BLaER1 (cell line): Measurements from ENCODE around the gene CLASP1.
A peak's percentile ranks its signal among the peaks of the same experiment; 100 is the strongest.

ENCODE experiments used
- H3K27ac ChIP-seq: shearing (Covaris generic); formaldehyde crosslinking; 2 replicates; pipeline ENCODE4 v1.8.1; 2022
- H3K27me3 ChIP-seq: shearing (Covaris generic); formaldehyde crosslinking; 2 replicates; pipeline ENCODE4 v1.8.1; 2022
- H3K36me3 ChIP-seq: shearing (Covaris generic); formaldehyde crosslinking; 2 replicates; pipeline ENCODE4 v1.8.1; 2022
- H3K4me1 ChIP-seq: shearing (Covaris generic); formaldehyde crosslinking; 2 replicates; pipeline ENCODE4 v1.8.1; 2022
- H3K4me2 ChIP-seq: shearing (Covaris generic); formaldehyde crosslinking; 2 replicates; pipeline ENCODE4 v1.8.1; 2022
- H3K4me3 ChIP-seq: shearing (Covaris generic); formaldehyde crosslinking; 2 replicates; pipeline ENCODE4 v1.8.1; 2022
- H3K9ac ChIP-seq: shearing (Covaris generic); formaldehyde crosslinking; 2 replicates; pipeline ENCODE4 v1.8.1; 2022
- H3K9me3 ChIP-seq: shearing (Covaris generic); formaldehyde crosslinking; 2 replicates; pipeline ENCODE4 v1.8.1; 2022
- H4K20me1 ChIP-seq: shearing (Covaris generic); formaldehyde crosslinking; 2 replicates; pipeline ENCODE4 v1.8.1; 2022
- Cebpa-rat ChIP-seq: shearing (Covaris generic); IDR thresholded peaks from 2 replicates; pipeline ENCODE4 v1.8.1; 2022

CLASP1 gene

GRCh38 chr2:121502781-121503180, 146.5 kb downstream of the CLASP1 start:
- TF ChIP-seq Cebpa-rat, result no peak
- Histone ChIP-seq H3K4me2 (no peak overlapping the region), H3K4me3 (no peak overlapping the region), H3K27me3 (no peaks in the 10 kb centered on the region), H3K36me3 (peaks cover 75% of the 10 kb centered on the region), H3K9ac (no peak overlapping the region), H3K9me3 (peaks cover 3% of the 10 kb centered on the region; the same call in 1 of the 2 replicates), H3K4me1 (no peaks in the 10 kb centered on the region), H3K27ac (no peak overlapping the region), H4K20me1 (peaks cover 29% of the 10 kb centered on the region; the same call in 1 of the 2 replicates)

GRCh38 chr2:121502246-121502645, 147.0 kb downstream of the CLASP1 start:
- peaks cover 80% of the 10 kb centered on the region for H3K36me3 ChIP-seq
- no peaks in the 10 kb centered on the region for H3K4me1 ChIP-seq
- H3K4me3 ChIP-seq, result no peak overlapping the region
- H4K20me1 ChIP-seq, result peaks cover 33% of the 10 kb centered on the region; the same call in 1 of the 2 replicates
- no peak overlapping the region for H3K4me2 ChIP-seq
- peaks cover 3% of the 10 kb centered on the region; the same call in 1 of the 2 replicates for H3K9me3 ChIP-seq
- no peaks in the 10 kb centered on the region for H3K27me3 ChIP-seq
- no peak overlapping the region for H3K27ac ChIP-seq
- no peak for TF ChIP-seq Cebpa-rat
- no peak overlapping the region for H3K9ac ChIP-seq

- Histone ChIP-seq H3K4me1 (no peaks in the 10 kb centered on the region), H3K36me3 (peaks cover 84% of the 10 kb centered on the region), H3K27ac (no peak overlapping the region), H3K4me2 (no peak overlapping the region), H3K9me3 (peaks cover 3% of the 10 kb centered on the region; the same call in 1 of the 2 replicates), H4K20me1 (peaks cover 34% of the 10 kb centered on the region; the same call in 1 of the 2 replicates), H3K4me3 (no peak overlapping the region), H3K9ac (no peak overlapping the region), H3K27me3 (no peaks in the 10 kb centered on the region)
- TF ChIP-seq Cebpa-rat, result no peak
These were observed 147.7 kb downstream of the CLASP1 start for GRCh38 chr2:121501554-121501953.

GRCh38 chr2:121501031-121501430, 148.2 kb downstream of the CLASP1 start:
- Histone ChIP-seq H3K4me3 (no peak overlapping the region), H3K36me3 (peaks cover 84% of the 10 kb centered on the region), H3K4me2 (no peak overlapping the region), H4K20me1 (peaks cover 34% of the 10 kb centered on the region; the same call in 1 of the 2 replicates), H3K27ac (no peak overlapping the region), H3K9me3 (peaks cover 3% of the 10 kb centered on the region; the same call in 1 of the 2 replicates), H3K4me1 (no peaks in the 10 kb centered on the region), H3K27me3 (no peaks in the 10 kb centered on the region), H3K9ac (no peak overlapping the region)
- no peak for TF ChIP-seq Cebpa-rat

- H3K4me3 ChIP-seq, result no peak overlapping the region
- H3K4me1 ChIP-seq, result no peaks in the 10 kb centered on the region
- peaks cover 41% of the 10 kb centered on the region; the same call in 1 of the 2 replicates for H4K20me1 ChIP-seq
- peaks cover 89% of the 10 kb centered on the region for H3K36me3 ChIP-seq
- H3K4me2 ChIP-seq, result no peak overlapping the region
- no peak overlapping the region for H3K27ac ChIP-seq
- H3K27me3 ChIP-seq, result no peaks in the 10 kb centered on the region
- peaks cover 3% of the 10 kb centered on the region; the same call in 1 of the 2 replicates for H3K9me3 ChIP-seq
- H3K9ac ChIP-seq, result no peak overlapping the region
- no peak for TF ChIP-seq Cebpa-rat
These were observed 150.5 kb downstream of the CLASP1 start for GRCh38 chr2:121498731-121499130.

GRCh38 chr2:121492409-121492808, 156.9 kb downstream of the CLASP1 start:
- H3K4me1 ChIP-seq, result peaks cover 13% of the 10 kb centered on the region
- no peaks in the 10 kb centered on the region for H3K9me3 ChIP-seq
- no peak for TF ChIP-seq Cebpa-rat
- H3K36me3 ChIP-seq, result peaks cover 51% of the 10 kb centered on the region
- no peaks in the 10 kb centered on the region for H3K27me3 ChIP-seq
- H3K9ac ChIP-seq, result no peak overlapping the region
- H3K27ac ChIP-seq, result no peak overlapping the region
- H3K4me2 ChIP-seq, result peak overlapping the region; percentile 33; the same call in 1 of the 2 replicates
- no peak overlapping the region for H3K4me3 ChIP-seq
- H4K20me1 ChIP-seq, result peaks cover 68% of the 10 kb centered on the region; the same call in 1 of the 2 replicates

GRCh38 chr2:121491518-121491917, 157.7 kb downstream of the CLASP1 start:
- no peak for TF ChIP-seq Cebpa-rat
- H3K36me3 ChIP-seq, result peaks cover 46% of the 10 kb centered on the region
- H3K27me3 ChIP-seq, result no peaks in the 10 kb centered on the region
- H3K4me3 ChIP-seq, result no peak overlapping the region
- H3K4me1 ChIP-seq, result peaks cover 13% of the 10 kb centered on the region
- peaks cover 63% of the 10 kb centered on the region; the same call in 1 of the 2 replicates for H4K20me1 ChIP-seq
- H3K9me3 ChIP-seq, result no peaks in the 10 kb centered on the region
- no peak overlapping the region for H3K9ac ChIP-seq
- H3K27ac ChIP-seq, result no peak overlapping the region
- H3K4me2 ChIP-seq, result no peak overlapping the region

- H3K9me3 ChIP-seq, result no peaks in the 10 kb centered on the region
- peaks cover 13% of the 10 kb centered on the region for H3K4me1 ChIP-seq
- H3K4me3 ChIP-seq, result no peak overlapping the region
- no peak overlapping the region for H3K9ac ChIP-seq
- peaks cover 42% of the 10 kb centered on the region for H3K36me3 ChIP-seq
- peaks cover 60% of the 10 kb centered on the region; the same call in 1 of the 2 replicates for H4K20me1 ChIP-seq
- H3K27me3 ChIP-seq, result no peaks in the 10 kb centered on the region
- H3K27ac ChIP-seq, result no peak overlapping the region
- TF ChIP-seq Cebpa-rat, result no peak
- H3K4me2 ChIP-seq, result no peak overlapping the region
These were observed 158.6 kb downstream of the CLASP1 start for GRCh38 chr2:121490584-121491133.

GRCh38 chr2:121489911-121490583, 159.2 kb downstream of the CLASP1 start:
- peaks cover 43% of the 10 kb centered on the region for H3K36me3 ChIP-seq
- H4K20me1 ChIP-seq, result peaks cover 56% of the 10 kb centered on the region; the same call in 1 of the 2 replicates
- TF ChIP-seq Cebpa-rat, result no peak
- no peaks in the 10 kb centered on the region for H3K27me3 ChIP-seq
- H3K27ac ChIP-seq, result no peak overlapping the region
- H3K4me2 ChIP-seq, result no peak overlapping the region
- H3K9me3 ChIP-seq, result no peaks in the 10 kb centered on the region
- H3K9ac ChIP-seq, result no peak overlapping the region
- H3K4me1 ChIP-seq, result peaks cover 13% of the 10 kb centered on the region
- H3K4me3 ChIP-seq, result no peak overlapping the region

GRCh38 chr2:121489284-121489683, 160.0 kb downstream of the CLASP1 start:
- TF ChIP-seq Cebpa-rat, result no peak
- Histone ChIP-seq H3K4me3 (no peak overlapping the region), H3K27ac (no peak overlapping the region), H3K9me3 (no peaks in the 10 kb centered on the region), H3K4me2 (no peak overlapping the region), H3K36me3 (peaks cover 37% of the 10 kb centered on the region), H3K27me3 (no peaks in the 10 kb centered on the region), H3K9ac (no peak overlapping the region), H4K20me1 (peaks cover 48% of the 10 kb centered on the region; the same call in 1 of the 2 replicates), H3K4me1 (peaks cover 16% of the 10 kb centered on the region)
